GM12878 (cell line): Measurements from ENCODE around the gene VSTM2L. TPM values are rescaled to one million over a fixed set of nuclear protein-coding genes. Genes with fewer than 3 reads are reported as not detected.

ENCODE experiments used
- BRCA1 ChIP-seq: IDR thresholded peaks from 2 replicates; pipeline ENCODE4 v1.6.1; 2011; ENCODE audit warnings: low read depth, low read length, improper control_type of control experiment
- E4F1 ChIP-seq: fragments of 450-650 bp; IDR thresholded peaks from 2 replicates; pipeline ENCODE4 v1.6.1; 2018; ENCODE audit warnings: borderline replicate concordance, mild to moderate bottlenecking; ENCODE audit not compliant: partially characterized antibody
- EZH2 ChIP-seq: IDR thresholded peaks from 2 replicates; pipeline ENCODE4 v1.6.1; 2012; ENCODE audit warnings: low read depth, mild to moderate bottlenecking, control low read depth, inconsistent platforms, low read length, borderline replicate concordance; ENCODE audit not compliant: control insufficient read depth
- GABPA ChIP-seq: IDR thresholded peaks from 2 replicates; pipeline ENCODE4 v1.6.1; 2014; ENCODE audit warnings: antibody characterized with exemption, low read depth, mild to moderate bottlenecking, inconsistent platforms
- GATAD2B ChIP-seq: fragments of 450-650 bp; conservative IDR thresholded peaks from 2 replicates; pipeline ENCODE4 v1.6.1; 2017; ENCODE audit warnings: low read depth, mild to moderate bottlenecking, moderate library complexity
- KLF5 ChIP-seq: fragments of 450-650 bp; IDR thresholded peaks from 2 replicates; pipeline ENCODE4 v1.6.1; 2014; ENCODE audit warnings: mild to moderate bottlenecking; ENCODE audit not compliant: partially characterized antibody
- MYB ChIP-seq: fragments of 150-350 bp; IDR thresholded peaks from 2 replicates; pipeline ENCODE4 v1.6.1; 2014; ENCODE audit warnings: mild to moderate bottlenecking, low read depth, low read length, borderline replicate concordance
- NBN ChIP-seq: fragments of 450-650 bp; IDR thresholded peaks from 2 replicates; pipeline ENCODE4 v1.6.1; 2016
- SKIL ChIP-seq: fragments of 450-650 bp; IDR thresholded peaks from 2 replicates; pipeline ENCODE4 v1.6.1; 2017; ENCODE audit warnings: mild to moderate bottlenecking, low read depth, inconsistent platforms; ENCODE audit not compliant: poor library complexity, severe bottlenecking
- polyA plus RNA-seq, 11 experiments: library from polyadenylated mRNA; depleted of rRNA in 4 of 11; unstranded in 6 of 11; stranded (reverse) in 5 of 11; fragments of >200 nt; fragmentation: Nextera tagmentation in 4 of 11; fragmentation: Illumina TruSeq in 1 of 11; extraction: Ambion mirVana in 4 of 11; extraction: Trizol in 1 of 11; gene quantifications; 1 replicate in 1 of 11; 2 replicates in 10 of 11; pipeline versions ENCODE4 v1.2.1 to v1.2.3, GENCODE V29; 2011 to 2016; ENCODE audit warnings: inconsistent platforms in 2 of 11, missing spikeins in 2 of 11, low read depth in 1 of 11
- total RNA-seq, 4 experiments: library from RNA; depleted of rRNA in 3 of 4; stranded (reverse); fragments of >200 nt in 3 of 4; fragmentation: Illumina TruSeq in 1 of 4; extraction: Trizol in 1 of 4; gene quantifications; 2 replicates each; pipeline versions ENCODE4 v1.2.1 to v1.2.3, GENCODE V29; 2013 to 2021

Gene VSTM2L
- total and polyA plus RNA-seq, 10 of the 15 experiments (the other 5 are each of a cell fraction or from before 2014, with no cell fraction given) = 0.05 to 1.5 (median 0.63) TPM; not detected in 2

GRCh38 chr20:37936451-37936850 lies 33.5 kb downstream of the VSTM2L start (continued):
- TF ChIP-seq SKIL = no peak
- TF ChIP-seq GATAD2B = no peak
- no peak for TF ChIP-seq GABPA
- no peak for TF ChIP-seq E4F1
- TF ChIP-seq MYB = no peak
- no peak for TF ChIP-seq EZH2
- no peak for TF ChIP-seq BRCA1
- no peak for TF ChIP-seq NBN
- no peak for TF ChIP-seq KLF5
